Measurements from ENCODE around the gene TEKT1. TPM values are rescaled to one million over a fixed set of nuclear protein-coding genes. Genes with fewer than 3 reads are reported as not detected.

Gene TEKT1
- total RNA-seq, 6 donors from 2014 or later: 0.54 to 25.6 (median 4.6) TPM

GRCh38 chr17:6867849-6868248, 36.3 kb upstream of the TEKT1 start:
- ATAC-seq (ENCODE audit: low FRiP score in 2 of 2) (no peak), DNase-seq (no peak)
- no peaks in the 10 kb centered on the region for H3K9me3 ChIP-seq
- TF ChIP-seq POLR2A (IDR thresholded peaks at IDR 0.05) (no peak), EP300 (IDR thresholded peaks at IDR 0.05) (no peak), CTCF (IDR thresholded peaks at IDR 0.05) (no peak), POLR2AphosphoS5 (IDR thresholded peaks at IDR 0.05) (no peak)
- no peaks in the 10 kb centered on the region for H3K36me3 ChIP-seq
- WGBS, 2 donors: 65 to 66% methylated on average over 3 of the region's 3 CpGs
- H3K4me1 ChIP-seq: no peaks in the 10 kb centered on the region
- H3K4me3 ChIP-seq: no peak overlapping the region
- no peak overlapping the region for H3K27ac ChIP-seq
- no peaks in the 10 kb centered on the region for H3K27me3 ChIP-seq

GRCh38 chr17:6862825-6863224, 31.3 kb upstream of the TEKT1 start:
- ATAC-seq (ENCODE audit: low FRiP score in 2 of 2): peak in 1 of 2 donors; percentile 26
- TF ChIP-seq POLR2A (IDR thresholded peaks at IDR 0.05) (no peak), CTCF (IDR thresholded peaks at IDR 0.05) (no peak), EP300 (IDR thresholded peaks at IDR 0.05) (no peak)
- H3K27ac ChIP-seq: no peak overlapping the region
- H3K9me3 ChIP-seq: no peaks in the 10 kb centered on the region
- no peak overlapping the region for H3K4me3 ChIP-seq
- no peaks in the 10 kb centered on the region for H3K4me1 ChIP-seq
- no peak for DNase-seq
- no peaks in the 10 kb centered on the region for H3K36me3 ChIP-seq
- H3K27me3 ChIP-seq: no peaks in the 10 kb centered on the region
- WGBS, 2 donors: 70 to 81% methylated on average over 4 of the region's 4 CpGs

- no peaks in the 10 kb centered on the region for H3K27me3 ChIP-seq
- H3K36me3 ChIP-seq: no peaks in the 10 kb centered on the region
- ATAC-seq (ENCODE audit: low FRiP score in 2 of 2): no peak
- WGBS, 2 donors: 79 to 83% methylated on average over 2 of the region's 2 CpGs
- no peaks in the 10 kb centered on the region for H3K4me1 ChIP-seq
- TF ChIP-seq CTCF (IDR thresholded peaks at IDR 0.05) (no peak), EP300 (IDR thresholded peaks at IDR 0.05) (no peak), POLR2AphosphoS5 (IDR thresholded peaks at IDR 0.05) (no peak), POLR2A (IDR thresholded peaks at IDR 0.05) (no peak)
- H3K4me3 ChIP-seq: no peak overlapping the region
- H3K9me3 ChIP-seq: no peaks in the 10 kb centered on the region
- DNase-seq: no peak
- H3K27ac ChIP-seq: no peak overlapping the region
These were observed 30.6 kb upstream of the TEKT1 start for GRCh38 chr17:6862122-6862521.

- Histone ChIP-seq H3K27ac (no peak overlapping the region), H3K9me3 (no peaks in the 10 kb centered on the region), H3K36me3 (no peaks in the 10 kb centered on the region), H3K4me3 (no peak overlapping the region), H3K4me1 (no peaks in the 10 kb centered on the region), H3K27me3 (no peaks in the 10 kb centered on the region)
- ATAC-seq (ENCODE audit: low FRiP score in 2 of 2) (no peak), DNase-seq (no peak)
- WGBS, 2 donors: 82 to 85% methylated on average over 2 of the region's 2 CpGs
- TF ChIP-seq CTCF (IDR thresholded peaks at IDR 0.05): no peak
- no peak for TF ChIP-seq POLR2A (IDR thresholded peaks at IDR 0.05)
- no peak for TF ChIP-seq EP300 (IDR thresholded peaks at IDR 0.05)
- no peak for TF ChIP-seq POLR2AphosphoS5 (IDR thresholded peaks at IDR 0.05)
These were observed 26.4 kb upstream of the TEKT1 start for GRCh38 chr17:6857904-6858303.

GRCh38 chr17:6857336-6857735, 25.8 kb upstream of the TEKT1 start:
- 68 to 76% methylated on average over 6 of the region's 6 CpGs for WGBS, 2 donors
- H3K4me1 ChIP-seq: no peaks in the 10 kb centered on the region
- no peak for DNase-seq

More at GRCh38 chr17:6857336-6857735, 25.8 kb upstream of the TEKT1 start:
- Histone ChIP-seq H3K27me3 (no peaks in the 10 kb centered on the region), H3K9me3 (no peaks in the 10 kb centered on the region), H3K36me3 (no peaks in the 10 kb centered on the region), H3K27ac (no peak overlapping the region), H3K4me3 (no peak overlapping the region)
- TF ChIP-seq CTCF (IDR thresholded peaks at IDR 0.05): no peak
- TF ChIP-seq POLR2AphosphoS5 (IDR thresholded peaks at IDR 0.05): no peak
- TF ChIP-seq EP300 (IDR thresholded peaks at IDR 0.05): no peak
- no peak for TF ChIP-seq POLR2A (IDR thresholded peaks at IDR 0.05)
- no peak for ATAC-seq (ENCODE audit: low FRiP score in 2 of 2)
